ENCODE data around the gene NFE2L3. TPM values are rescaled to one million over a fixed set of nuclear protein-coding genes. Genes with fewer than 3 reads are reported as not detected.
"Not testable (repeated sequence)": the region's sequence is repeated elsewhere in the genome, so short reads cannot be mapped to it uniquely, and the experiment has no call there.

Gene NFE2L3
- total RNA-seq, 2 donors from 2014 or later: 2.8 to 4.5 TPM

- no peak for ATAC-seq (ENCODE audit: insufficient number of reproducible peaks, low FRiP score, low read depth)
- Histone ChIP-seq H3K36me3 (peaks cover 75% of the 10 kb centered on the region), H3K4me3 (no peak overlapping the region), H3K27ac (no peak overlapping the region), H3K27me3 (replicated peaks; ENCODE audit: insufficient read depth) (no peaks in the 10 kb centered on the region), H3K4me1 (ENCODE audit: control insufficient read depth in 1 of 2, low read depth in 2 of 2) (peaks cover 43 to 46% of the 10 kb centered on the region in 2 donors), H3K9me3 (no peaks in the 10 kb centered on the region)
- DNase-seq (ENCODE audit: low spot score): no peak
- TF ChIP-seq CTCF (IDR thresholded peaks at IDR 0.05): no peak
Observed at GRCh38 chr7:26191233-26191973, 39.4 kb downstream of the NFE2L3 start.

GRCh38 chr7:26191974-26192479, 40.0 kb downstream of the NFE2L3 start:
- no peaks in the 10 kb centered on the region for H3K27me3 ChIP-seq (replicated peaks; ENCODE audit: insufficient read depth)
- no peak for ATAC-seq (ENCODE audit: insufficient number of reproducible peaks, low FRiP score, low read depth)
- peaks cover 81% of the 10 kb centered on the region for H3K36me3 ChIP-seq
- no peak for TF ChIP-seq CTCF (IDR thresholded peaks at IDR 0.05)
- H3K4me1 ChIP-seq (ENCODE audit: control insufficient read depth in 1 of 2, low read depth in 2 of 2): peaks cover 49 to 53% of the 10 kb centered on the region in 2 donors
- H3K9me3 ChIP-seq: no peaks in the 10 kb centered on the region
- no peak for DNase-seq (ENCODE audit: low spot score)
- no peak overlapping the region for H3K27ac ChIP-seq
- no peak overlapping the region for H3K4me3 ChIP-seq

- Histone ChIP-seq H3K27ac (no peak overlapping the region), H3K4me1 (ENCODE audit: control insufficient read depth in 1 of 2, low read depth in 2 of 2) (peaks cover 54 to 58% of the 10 kb centered on the region in 2 donors), H3K36me3 (peaks cover 84% of the 10 kb centered on the region), H3K27me3 (replicated peaks; ENCODE audit: insufficient read depth) (no peaks in the 10 kb centered on the region), H3K4me3 (no peak overlapping the region), H3K9me3 (no peaks in the 10 kb centered on the region)
- no peak for TF ChIP-seq CTCF (IDR thresholded peaks at IDR 0.05)
- ATAC-seq (ENCODE audit: insufficient number of reproducible peaks, low FRiP score, low read depth) (no peak), DNase-seq (ENCODE audit: low spot score) (no peak)
Observed at GRCh38 chr7:26192485-26193087, 40.6 kb downstream of the NFE2L3 start.

GRCh38 chr7:26193432-26194207, 41.6 kb downstream of the NFE2L3 start:
- no peaks in the 10 kb centered on the region for H3K9me3 ChIP-seq
- TF ChIP-seq CTCF (IDR thresholded peaks at IDR 0.05): no peak
- H3K27me3 ChIP-seq (replicated peaks; ENCODE audit: insufficient read depth): no peaks in the 10 kb centered on the region
- ATAC-seq (ENCODE audit: insufficient number of reproducible peaks, low FRiP score, low read depth) (no peak), DNase-seq (ENCODE audit: low spot score) (no peak)
- H3K36me3 ChIP-seq: peaks cover 80% of the 10 kb centered on the region
- peak overlapping the region; percentile 7 for H3K4me3 ChIP-seq
- peaks cover 56 to 60% of the 10 kb centered on the region in 2 donors for H3K4me1 ChIP-seq (ENCODE audit: control insufficient read depth in 1 of 2, low read depth in 2 of 2)
- no peak overlapping the region for H3K27ac ChIP-seq

GRCh38 chr7:26194764-26195163, 42.8 kb downstream of the NFE2L3 start:
- Histone ChIP-seq H3K36me3 (peaks cover 69% of the 10 kb centered on the region), H3K4me1 (ENCODE audit: control insufficient read depth in 1 of 2, low read depth in 2 of 2) (peaks cover 56 to 60% of the 10 kb centered on the region in 2 donors)
- H3K27me3 ChIP-seq (replicated peaks; ENCODE audit: insufficient read depth); ATAC-seq (ENCODE audit: insufficient number of reproducible peaks, low FRiP score, low read depth); DNase-seq (ENCODE audit: low spot score); H3K4me3 ChIP-seq; H3K27ac ChIP-seq; H3K9me3 ChIP-seq: not testable (repeated sequence)

Data from thoracic aorta (tissue), 2 donors.